ENCODE measurements around the gene CCDC178.
"Not testable (repeated sequence)": the region's sequence is repeated elsewhere in the genome, so short reads cannot be mapped to it uniquely, and the experiment has no call there.

The CCDC178 gene, protein sequence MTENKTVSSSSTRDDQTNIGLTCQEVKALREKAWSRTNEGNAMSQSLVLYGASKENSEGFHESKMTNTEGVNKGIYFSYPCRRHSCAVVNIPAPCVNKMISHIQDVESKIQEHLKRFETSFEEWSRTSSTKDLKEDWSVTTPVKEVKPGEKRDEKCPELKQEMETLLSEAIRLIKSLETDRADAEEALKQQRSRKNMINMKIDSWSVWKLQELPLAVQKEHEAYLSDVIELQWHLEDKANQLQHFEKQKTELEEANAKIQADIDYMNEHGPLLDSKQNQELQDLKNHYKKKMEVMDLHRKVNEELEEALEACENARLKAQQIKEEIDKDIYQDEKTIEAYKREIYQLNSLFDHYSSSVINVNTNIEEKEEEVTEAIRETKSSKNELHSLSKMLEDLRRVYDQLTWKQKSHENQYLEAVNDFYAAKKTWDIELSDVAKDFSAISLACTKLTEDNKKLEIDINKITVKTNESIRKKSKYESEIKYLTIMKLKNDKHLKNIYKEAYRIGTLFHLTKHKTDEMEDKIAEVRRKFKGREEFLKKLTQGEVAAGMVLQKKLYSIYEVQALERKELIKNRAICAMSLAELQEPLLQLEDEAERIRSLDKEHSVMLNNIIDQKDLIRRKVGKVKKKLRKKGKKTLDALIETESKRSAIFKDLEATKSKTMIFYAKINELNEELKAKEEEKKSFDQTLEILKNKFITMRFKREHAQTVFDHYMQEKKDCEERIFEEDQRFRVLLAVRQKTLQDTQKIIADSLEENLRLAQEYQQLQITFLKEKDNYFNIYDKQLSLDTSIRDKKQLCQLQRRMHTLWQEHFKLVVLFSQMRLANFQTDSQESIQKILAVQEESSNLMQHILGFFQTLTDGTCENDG

DNA sequence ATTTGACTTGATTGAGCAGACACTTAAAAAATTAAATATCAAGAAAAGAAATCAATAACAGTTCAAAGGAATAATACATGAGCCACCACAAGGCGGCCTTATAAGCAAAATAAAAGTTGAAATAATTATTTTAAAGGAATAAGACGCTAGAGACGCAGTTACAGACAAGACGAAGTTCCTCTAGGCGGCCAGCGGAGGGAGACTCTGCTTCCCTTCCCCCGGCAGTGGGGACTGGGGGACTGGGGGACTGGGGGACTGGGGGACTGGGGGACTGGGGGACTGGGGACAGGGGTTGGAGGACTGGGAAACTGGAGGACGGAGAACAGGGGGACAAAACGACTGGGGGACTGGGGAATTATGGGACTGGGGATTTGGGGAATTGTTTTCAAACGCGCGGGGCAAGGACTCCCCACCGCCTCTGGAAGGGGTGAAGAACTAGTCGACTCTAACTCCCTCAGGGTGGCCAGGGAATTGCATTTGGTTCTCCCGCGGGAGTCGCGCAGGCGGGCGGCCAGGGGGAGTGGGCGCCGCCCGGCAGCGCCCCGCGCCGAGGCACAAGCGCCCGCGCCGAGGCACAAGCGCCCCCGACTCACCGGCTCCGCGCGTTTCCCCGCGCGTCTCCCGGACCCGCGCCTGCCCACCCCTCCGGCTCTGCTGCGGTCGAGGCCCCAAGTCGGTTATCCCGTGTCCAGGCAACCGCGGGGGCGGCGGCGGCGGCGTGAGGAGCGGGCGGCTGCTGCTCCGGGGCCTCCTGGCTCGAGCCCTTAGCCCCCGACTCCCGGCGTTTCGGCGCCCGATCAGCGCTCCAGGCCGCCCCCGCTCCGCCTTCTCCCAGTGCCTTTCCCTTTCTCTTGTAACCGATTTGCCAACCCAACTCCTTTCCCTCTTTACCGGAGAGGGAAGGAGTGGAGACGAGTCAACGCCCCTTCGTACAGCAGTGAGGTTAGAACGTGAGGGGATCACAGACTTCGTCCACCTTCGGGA lies at the start of gene CCDC178:
TSS of gene CCDC178 (minus strand) at position 662 of the 984 bp plus-strand sequence. CDS start 28,633 bp downstream, outside the sequence.
- DNase-seq: peak; percentile 49

DNA sequence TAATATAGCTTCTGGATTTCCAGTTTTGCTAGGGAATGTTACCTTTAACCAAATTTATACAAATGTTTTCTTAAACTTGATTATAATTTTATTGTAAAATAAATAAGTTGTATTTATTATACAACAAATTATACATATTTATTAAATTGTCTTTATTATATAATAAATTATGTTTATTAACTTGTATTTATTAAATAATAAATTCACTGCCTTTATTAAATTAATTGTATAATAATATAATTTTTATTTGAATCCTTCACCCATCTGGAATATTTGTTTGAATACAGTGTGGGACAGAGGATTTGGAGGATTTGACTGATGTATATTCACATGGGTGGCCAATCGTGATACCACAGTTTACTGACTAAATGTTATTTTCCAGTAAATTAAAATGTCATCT lies 43.4 kb upstream of the CCDC178 start:
- DNase-seq: no peak

DNA sequence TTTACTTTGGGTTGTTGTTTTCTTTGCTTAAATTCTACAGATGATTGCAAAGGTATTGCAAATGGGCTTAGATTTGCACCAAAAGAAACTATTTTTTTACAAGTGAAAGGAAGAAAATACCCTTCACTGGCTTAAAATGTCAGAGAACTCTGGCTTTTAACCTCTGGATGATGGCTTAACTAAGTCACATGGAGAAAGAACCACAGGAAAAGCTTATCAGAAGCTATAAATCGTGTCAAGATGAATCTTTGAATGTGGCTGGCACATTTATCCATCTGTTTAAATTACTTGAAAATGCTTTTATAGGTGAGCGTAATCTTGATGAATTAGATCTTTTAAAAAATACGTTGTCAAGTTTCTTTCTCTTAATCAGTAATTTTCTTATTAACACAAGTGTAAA lies 32.0 kb upstream of the CCDC178 start:
- DNase-seq: no peak

DNA sequence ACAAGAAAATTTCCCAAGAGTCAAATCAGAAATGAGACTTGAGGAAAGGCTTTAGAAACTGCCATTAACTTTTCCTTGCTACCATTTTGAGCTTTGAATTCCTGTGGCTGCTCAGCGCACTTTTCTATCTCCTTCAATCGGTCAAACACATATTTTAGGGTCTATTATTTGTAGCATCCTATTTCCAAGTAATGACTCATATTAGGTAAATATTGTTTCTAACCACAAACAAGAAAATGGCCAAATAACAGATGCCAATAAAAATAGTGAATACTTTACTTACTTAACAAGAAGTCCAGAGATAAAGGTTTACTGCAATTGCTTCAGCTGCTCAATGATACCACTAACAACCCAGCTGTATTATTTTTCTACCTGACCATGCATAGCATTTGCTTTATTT lies 29.7 kb upstream of the CCDC178 start:
- no peak for DNase-seq

DNA sequence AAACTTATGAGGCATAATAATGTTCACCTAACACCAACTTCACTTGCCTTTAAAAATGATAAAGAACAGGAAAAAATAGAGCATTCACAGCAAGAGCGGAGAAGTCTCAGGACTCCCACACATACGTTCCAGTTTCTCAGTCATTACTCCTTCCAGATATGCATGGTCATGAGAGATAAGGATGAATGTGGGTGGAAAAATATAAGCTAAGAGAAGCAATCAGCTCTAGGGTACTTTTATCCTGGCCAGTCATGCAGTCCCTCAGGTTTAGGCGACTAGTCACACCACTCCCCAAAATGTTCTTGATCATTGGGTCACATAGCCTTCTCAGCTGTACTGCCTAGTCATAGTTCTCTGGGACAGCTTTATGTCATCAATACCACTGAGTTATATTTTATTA lies 29.2 kb upstream of the CCDC178 start:
- no peak for DNase-seq

DNA sequence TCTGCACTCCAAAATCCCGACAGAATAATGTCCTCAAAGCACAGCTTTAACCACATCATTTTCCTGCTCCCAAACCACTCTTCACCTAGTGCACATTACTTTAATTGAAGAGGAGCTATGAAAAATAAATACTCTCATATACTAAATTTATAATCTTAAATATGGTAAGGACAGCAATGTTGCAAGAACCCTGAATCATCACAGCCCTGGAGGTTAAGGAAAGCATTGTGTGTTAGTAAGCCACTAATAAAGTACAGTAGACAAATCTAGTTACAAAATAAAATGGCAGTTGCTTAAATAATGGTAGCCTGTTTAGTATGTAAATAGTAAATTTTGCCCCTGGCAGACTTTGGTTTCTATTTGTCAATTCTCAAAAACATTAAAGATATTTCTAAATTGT lies 27.0 kb upstream of the CCDC178 start:
- no peak for DNase-seq

DNA sequence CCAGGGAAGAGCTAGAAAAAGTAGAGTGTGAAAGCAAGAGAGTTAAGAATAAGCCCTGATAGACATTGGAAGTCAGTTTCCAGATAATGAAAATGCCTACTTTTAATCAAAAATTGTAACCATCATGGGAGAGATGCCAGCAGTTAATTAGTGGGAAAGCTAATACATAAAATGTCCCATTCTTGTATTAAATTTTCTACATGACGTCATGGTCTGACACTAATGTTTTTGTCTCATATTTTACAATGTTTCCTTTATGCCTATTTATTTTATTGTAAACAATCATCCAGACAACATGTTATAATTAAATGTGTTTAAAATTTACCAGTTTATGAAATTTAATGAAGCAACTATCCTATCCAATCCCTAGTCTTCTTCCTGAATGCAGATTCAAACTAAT lies 26.3 kb upstream of the CCDC178 start:
- DNase-seq: no peak

DNA sequence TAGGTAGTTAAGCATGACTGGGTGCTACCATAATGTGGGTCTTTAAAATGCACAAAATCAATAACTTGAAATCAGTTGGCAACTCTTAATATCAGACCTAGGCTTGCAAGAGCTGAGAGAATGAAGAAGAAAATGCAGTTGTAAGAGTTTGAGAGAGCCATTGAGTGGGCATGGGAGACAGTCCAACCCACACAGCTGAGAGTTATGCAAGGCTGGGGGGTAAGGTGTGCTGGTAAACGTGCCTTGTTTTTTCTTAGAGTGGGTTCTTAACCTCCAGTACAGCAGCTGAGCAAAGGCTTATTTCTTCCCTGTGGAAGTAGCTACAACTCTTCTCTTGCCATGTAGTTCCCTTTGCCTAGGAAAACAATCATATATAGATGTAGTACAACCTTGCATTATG lies 20.2 kb upstream of the CCDC178 start:
- no peak for DNase-seq

DNA sequence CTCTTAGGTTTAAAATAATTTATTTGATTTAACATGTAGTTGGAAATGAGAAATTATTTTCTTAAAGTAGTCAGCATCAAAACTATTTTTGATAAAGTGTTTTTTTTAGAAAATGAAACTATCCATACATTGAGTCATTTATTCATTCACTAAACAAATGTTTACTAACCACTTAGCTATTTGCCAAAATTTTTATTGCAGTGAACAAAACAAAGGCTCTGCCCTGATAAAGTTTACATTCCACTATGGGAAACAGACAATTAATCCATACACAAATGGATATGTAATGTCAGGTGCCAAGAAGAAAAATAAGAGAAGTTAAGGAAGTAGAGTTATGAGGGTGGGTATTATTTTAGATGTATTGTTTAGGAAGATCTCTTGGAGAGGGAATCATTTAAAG lies 19.1 kb upstream of the CCDC178 start:
- DNase-seq: no peak

DNA sequence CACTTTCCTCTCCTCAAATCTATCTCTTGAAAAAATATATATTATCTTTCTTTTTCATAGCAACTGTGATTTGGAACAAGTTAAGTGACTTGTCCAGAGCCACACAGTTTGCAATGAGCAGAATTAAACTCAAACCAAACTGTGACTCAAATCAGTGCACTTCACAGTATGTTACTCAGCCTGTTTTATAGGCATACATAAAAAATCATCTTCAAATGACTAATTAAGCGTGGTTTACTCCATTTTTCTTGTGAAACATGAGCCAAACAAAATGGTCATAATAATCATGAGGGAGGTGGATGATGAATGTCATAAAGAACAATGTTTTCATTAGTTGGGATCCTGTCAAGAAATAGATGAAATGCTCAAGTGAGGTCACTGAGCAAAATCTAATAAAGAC lies 6.1 kb upstream of the CCDC178 start:
- no peak for DNase-seq

DNA sequence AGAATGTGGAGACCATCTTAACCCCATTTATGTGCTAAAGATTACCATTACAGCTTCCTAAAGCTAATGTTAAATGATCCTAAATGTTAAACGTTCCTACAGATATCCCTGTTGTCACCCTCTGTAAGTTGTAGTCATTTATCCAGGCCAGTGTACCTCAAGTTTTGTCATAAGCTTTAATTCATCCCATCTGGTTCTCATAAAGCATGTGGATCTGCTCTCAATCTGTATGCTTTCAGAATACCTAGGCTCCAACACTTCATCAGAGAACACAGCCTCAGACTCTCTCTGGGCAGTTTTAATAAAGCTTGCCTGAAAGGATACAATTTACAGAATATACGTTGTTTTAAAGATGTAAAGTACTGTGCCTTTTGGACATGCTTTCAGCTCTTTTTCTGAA lies 4.2 kb upstream of the CCDC178 start:
- no peak for DNase-seq

DNA sequence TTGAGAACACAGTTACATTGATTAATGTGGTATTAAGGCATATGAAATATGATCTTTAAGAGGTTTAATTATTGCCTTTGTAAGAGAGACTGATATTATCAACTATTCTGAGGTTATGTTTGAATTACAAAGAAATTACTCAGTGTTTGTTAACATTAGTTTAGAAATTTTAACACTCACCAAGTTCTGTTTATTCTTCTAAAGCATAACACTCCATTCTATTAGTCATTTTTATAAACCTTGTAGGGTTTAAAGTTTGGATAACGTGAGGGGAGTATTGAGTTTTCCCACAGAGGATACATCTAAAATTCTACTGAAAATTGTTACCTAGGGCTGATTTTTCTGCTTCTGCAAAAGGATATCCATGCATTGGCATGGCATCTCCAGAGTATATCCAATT lies 7.7 kb downstream of the CCDC178 start:
- no peak for DNase-seq

DNA sequence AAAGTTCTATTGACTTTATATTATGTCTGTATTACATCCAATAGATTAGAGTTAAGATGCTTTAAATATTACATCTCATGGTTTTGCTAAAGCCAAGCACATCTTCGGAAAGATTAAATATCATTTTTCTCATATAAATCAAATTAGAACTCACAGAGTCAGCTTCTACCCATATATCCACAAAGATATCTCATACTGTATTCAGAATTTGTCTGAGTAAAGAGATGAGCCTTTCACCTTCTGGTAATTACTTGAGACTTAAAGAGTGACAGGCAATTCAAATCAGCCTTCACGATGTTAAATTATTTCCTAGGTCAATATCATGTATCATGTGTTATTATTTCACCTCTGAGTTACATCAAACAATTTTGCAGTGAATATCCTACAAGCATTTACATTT lies 13.0 kb downstream of the CCDC178 start:
- no peak for DNase-seq

DNA sequence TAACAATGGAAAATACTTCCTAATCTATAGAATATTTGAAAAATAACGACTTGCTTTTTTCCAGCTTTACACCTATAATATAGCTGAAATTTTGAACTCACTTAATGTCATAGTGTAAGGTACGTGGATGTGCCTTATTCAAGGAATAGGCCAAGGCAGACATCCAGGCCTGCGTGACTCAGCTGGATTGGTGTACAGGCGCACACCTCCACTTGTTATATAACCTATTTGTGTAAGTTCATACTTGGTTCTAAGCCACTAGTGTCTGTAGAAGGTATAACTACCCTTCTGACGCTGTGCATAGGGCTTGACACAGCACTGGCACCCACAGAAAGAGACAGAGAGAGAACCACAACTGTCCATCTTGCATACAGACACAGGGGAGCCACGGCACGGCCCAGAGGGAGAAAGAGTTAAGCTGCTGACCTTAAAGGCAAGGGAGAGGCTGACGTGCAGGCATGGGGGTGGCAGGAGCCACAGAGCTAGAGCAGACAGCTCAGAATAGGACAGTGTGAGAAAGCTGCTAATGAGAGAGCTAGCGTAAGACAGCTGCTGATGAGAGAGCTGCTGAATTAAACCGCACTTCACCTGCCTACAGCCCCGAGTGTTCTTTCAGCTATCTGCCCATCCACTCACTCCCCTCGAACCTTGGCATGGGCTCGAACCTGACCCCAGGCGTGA lies 16.1 kb downstream of the CCDC178 start:
- DNase-seq: no peak

DNA sequence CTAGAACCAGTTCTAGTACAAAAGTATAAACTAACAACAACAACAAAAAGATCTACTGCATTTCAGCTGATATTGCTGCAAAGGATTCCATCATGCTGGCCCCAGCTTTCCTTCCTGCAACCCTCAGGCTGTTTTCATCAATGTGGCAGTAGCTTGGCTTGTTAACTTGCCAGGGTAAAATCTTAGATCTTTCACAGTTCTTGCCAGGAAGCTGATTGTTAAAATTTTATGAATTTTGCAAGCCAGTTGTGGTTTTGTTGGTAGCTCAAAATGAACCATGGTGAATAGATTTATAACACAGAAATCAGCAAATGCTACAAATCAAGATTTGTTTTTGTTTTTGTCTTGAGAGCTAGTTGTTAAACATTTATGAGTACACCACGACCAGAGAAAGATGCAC lies 19.3 kb downstream of the CCDC178 start:
- DNase-seq: no peak

DNA sequence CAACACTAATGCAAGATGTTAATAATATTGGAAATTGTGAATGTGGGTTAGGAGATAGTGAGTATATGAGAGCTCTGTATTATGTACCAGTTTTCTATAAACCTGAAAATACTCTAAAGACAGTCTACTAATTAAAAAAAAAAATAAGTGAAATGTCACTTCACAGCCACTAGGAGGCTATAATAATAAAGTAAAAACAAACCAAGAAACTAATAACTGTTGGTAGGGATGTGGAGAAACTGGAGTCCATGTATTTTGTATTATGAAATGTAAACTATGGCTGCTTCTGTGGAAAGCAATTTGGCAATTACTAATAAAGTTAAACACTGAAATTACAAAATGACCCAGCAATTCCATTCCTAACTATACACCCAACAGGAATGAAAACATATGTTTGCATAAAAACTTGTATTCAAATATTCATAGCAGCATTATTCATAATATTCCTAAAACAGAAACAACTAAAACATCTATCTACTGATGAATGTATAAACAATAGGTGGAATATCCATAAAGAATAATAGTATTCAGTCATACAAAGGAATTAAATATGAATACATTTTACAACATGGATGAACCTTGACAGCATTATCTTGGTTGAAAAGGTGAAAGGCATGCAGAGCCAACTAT lies 36.2 kb downstream of the CCDC178 start:
- DNase-seq: no peak

DNA sequence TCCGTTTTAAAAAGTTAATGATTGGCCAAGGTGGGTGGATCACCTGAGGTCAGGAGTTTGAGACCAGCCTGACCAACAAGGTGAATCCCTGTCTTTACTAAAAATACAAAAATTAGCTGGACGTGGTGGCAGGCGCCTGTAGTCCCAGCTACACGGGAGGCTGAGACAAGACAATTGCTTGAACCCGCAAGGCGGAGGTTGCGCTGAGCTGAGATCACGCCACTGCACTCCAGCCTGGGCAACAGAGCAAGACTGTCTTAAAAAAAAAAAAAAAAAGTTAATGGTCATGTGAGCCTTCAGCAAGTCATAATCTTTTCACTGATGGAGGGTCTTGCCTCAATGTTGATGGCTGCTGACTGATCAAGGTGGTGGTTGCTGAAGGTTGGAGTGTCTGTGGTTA lies 41.6 kb downstream of the CCDC178 start:
- not testable (repeated sequence) for DNase-seq

DNA sequence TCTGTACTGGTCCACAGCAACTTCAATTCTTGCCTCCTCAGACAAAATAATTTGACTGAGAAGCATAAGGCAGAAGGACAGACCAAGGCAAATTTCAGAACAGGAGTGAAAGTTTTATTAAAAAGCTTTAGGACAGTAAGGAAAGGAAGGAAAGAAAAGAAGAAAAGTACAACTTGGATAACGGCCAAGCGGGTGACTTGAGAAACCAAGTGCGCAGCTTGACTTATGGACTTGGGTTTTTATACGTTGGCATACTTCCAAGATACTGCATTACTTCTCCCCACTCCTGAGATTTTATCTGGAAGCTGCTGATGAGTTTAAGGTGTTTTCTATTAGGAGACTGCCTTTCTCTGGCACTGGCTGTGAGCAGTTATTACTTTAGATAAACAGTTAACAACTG lies 64.7 kb downstream of the CCDC178 start:
- DNase-seq: peak; percentile 11

DNA sequence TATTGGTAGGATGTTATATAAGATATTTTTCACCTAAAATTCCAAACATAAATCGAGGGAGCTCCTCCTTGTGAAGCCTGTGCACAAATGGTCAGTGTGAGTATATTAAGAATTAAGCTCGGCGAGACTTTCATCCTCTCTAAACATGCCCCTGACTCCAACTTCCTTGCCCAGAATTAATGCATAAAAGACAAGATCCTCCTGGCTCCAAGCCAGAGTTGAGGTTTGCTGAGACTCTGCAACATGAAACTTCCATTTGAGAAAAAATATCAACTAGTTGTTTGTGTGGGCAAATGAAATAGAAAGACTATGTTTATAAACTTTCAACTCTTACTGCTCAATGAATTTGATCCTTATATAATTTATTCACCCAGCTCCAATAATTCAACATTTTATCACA lies 68.1 kb downstream of the CCDC178 start:
- peak; percentile 76 for DNase-seq

DNA sequence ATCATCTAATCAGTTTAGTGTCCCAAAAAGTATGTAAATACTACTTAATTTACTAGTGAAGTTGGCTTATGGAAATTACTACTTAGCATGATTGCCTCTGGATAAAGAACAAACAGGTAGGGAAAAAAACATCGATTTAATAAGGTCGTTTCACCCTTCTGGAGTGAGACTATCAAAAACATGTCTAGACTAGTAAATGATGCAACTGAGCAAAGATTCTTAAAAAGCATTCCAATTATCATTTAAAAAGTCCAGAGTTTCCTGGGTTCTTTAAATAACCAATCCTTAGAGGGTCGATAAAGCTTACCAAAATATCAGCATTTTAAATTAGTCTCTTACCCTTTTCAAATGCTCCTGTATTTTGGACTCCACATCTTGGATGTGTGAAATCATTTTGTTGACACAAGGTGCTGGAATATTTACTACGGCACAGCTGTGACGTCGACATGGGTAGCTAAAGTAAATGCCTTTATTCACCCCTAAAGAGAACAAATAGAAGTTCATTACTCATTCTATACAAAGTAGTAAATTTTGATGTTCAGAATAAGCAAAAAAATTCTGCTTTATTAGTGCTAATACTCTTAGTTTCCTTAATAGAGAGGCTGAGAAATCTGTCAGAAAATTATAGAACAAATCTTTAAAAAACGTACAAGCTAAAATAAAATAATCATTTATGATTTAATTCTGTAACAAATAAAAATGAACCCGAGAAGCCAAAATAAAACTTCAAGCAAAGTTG lies 70.6 kb downstream of the CCDC178 start:
- no peak for DNase-seq

DNA sequence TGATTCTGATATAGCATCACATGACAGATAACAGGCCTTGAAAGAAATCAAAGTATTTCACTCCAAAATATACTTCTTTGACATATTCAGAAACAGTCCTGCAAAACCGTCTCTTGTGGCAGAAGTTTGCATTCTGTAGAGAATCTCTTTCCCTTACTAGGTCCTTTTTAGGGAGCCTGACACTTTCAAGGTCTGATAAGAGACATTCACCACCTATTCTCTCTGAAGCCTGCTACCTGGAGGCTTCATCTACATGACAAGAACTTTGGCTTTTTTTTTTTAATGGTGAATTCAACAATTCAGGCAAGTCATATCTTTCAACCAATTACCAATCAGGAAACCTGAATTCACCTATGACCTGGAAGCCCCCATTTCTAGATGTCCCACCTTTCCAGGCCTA lies 83.8 kb downstream of the CCDC178 start:
- DNase-seq: no peak

Data from RPMI8226 (cell line).